Tibial nerve (tissue), 4 donors: ENCODE results near the gene NTF3. TPM values are rescaled to one million over a fixed set of nuclear protein-coding genes. Genes with fewer than 3 reads are reported as not detected.

Experiments used
- DNase-seq, 2 donors: peaks; one replicate each; pipeline ENCODE4 v3.0.0-alpha.2; 2019; ENCODE audit warnings: low spot score in 2 of 2
- H3K27ac ChIP-seq, 4 donors: fragments of 200-600 bp; sonication (generic) in 3 of 4; one replicate each; pipeline ENCODE4 v1.5.1; 2017 to 2019; ENCODE audit warnings: mild to moderate bottlenecking in 1 of 4
- H3K27me3 ChIP-seq, 2 donors: fragments of 200-600 bp; sonication (generic) in 1 of 2; one replicate each; pipeline versions ENCODE4 v1.5.1 to v1.6.0; 2017 to 2019
- H3K36me3 ChIP-seq, 3 donors: fragments of 200-600 bp; sonication (generic); one replicate each; pipeline ENCODE4 v1.5.1; 2018 to 2019
- H3K4me1 ChIP-seq, 4 donors: fragments of 200-600 bp; sonication (generic) in 3 of 4; one replicate each; pipeline ENCODE4 v1.5.1; 2017 to 2019
- H3K4me3 ChIP-seq, 4 donors: fragments of 200-600 bp; sonication (generic) in 3 of 4; one replicate each; pipeline ENCODE4 v1.5.1; 2017 to 2019; ENCODE audit warnings: mild to moderate bottlenecking in 1 of 4, moderate library complexity in 1 of 4
- H3K9me3 ChIP-seq, 4 donors: fragments of 200-600 bp; sonication (generic) in 3 of 4; one replicate each; pipeline ENCODE4 v1.5.1; 2017 to 2019
- EP300 ChIP-seq, 2 donors: sonication (generic); formaldehyde crosslinking; IDR thresholded peaks; one replicate each; pipeline ENCODE4 v1.6.1; 2017; ENCODE audit warnings: antibody characterized with exemption in 2 of 2, mild to moderate bottlenecking in 1 of 2
- POLR2A ChIP-seq, 2 donors: fragments of 450-650 bp; IDR thresholded peaks; one replicate each; pipeline ENCODE4 v1.6.1; 2017; ENCODE audit warnings: antibody characterized with exemption in 2 of 2, mild to moderate bottlenecking in 2 of 2, moderate library complexity in 2 of 2
- WGBS, 2 donors: methylation state at CpG; one replicate each; pipeline ENCODE4 v1.1.5; 2018; 5-methylcytosine and 5-hydroxymethylcytosine counted together
- total RNA-seq, 4 donors: library from RNA; depleted of rRNA; stranded (reverse); fragments of >200 nt; gene quantifications; one replicate each; pipeline ENCODE4 v1.1.0, GENCODE V29; 2016
- TF ChIP-seq, protein P1 (sequence below), 5 experiments: fragments of 200-600 bp in 3 of 5; fragments of 450-650 bp in 2 of 5; sonication (generic) in 3 of 5; IDR thresholded peaks; one replicate each; pipeline ENCODE4 v1.5.1; 2016 to 2019; ENCODE audit warnings: antibody characterized with exemption in 5 of 5, mild to moderate bottlenecking in 3 of 5, moderate library complexity in 2 of 5

NTF3 gene
- total RNA-seq, 4 donors from 2014 or later = 1.2 to 5.3 TPM; not detected in 2

GRCh38 chr12:5499566-5500330, 67.8 kb downstream of the NTF3 start:
- 82 to 91% methylated on average over 9 of the region's 9 CpGs for whole genome bisulfite sequencing, 2 donors

GRCh38 chr12:5500331-5500659, 68.4 kb downstream of the NTF3 start:
- Histone ChIP-seq H3K27me3 (no peaks in the 10 kb centered on the region), H3K4me3 (no peak overlapping the region), H3K36me3 (no peaks in the 10 kb centered on the region), H3K9me3 (no peaks in the 10 kb centered on the region), H3K4me1 (peaks cover 0 to 2% (median 0%) of the 10 kb centered on the region in 4 donors), H3K27ac (peak overlapping the region in 1 of 4 donors; percentile 59)
- 78 to 81% methylated on average over 7 of the region's 7 CpGs for WGBS, 2 donors
- no peak for TF ChIP-seq POLR2A (IDR thresholded peaks at IDR 0.05)
- TF ChIP-seq, protein P1, sequence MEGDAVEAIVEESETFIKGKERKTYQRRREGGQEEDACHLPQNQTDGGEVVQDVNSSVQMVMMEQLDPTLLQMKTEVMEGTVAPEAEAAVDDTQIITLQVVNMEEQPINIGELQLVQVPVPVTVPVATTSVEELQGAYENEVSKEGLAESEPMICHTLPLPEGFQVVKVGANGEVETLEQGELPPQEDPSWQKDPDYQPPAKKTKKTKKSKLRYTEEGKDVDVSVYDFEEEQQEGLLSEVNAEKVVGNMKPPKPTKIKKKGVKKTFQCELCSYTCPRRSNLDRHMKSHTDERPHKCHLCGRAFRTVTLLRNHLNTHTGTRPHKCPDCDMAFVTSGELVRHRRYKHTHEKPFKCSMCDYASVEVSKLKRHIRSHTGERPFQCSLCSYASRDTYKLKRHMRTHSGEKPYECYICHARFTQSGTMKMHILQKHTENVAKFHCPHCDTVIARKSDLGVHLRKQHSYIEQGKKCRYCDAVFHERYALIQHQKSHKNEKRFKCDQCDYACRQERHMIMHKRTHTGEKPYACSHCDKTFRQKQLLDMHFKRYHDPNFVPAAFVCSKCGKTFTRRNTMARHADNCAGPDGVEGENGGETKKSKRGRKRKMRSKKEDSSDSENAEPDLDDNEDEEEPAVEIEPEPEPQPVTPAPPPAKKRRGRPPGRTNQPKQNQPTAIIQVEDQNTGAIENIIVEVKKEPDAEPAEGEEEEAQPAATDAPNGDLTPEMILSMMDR (IDR thresholded peaks at IDR 0.05) = no peak
- no peak for TF ChIP-seq EP300 (IDR thresholded peaks at IDR 0.05)
- no peak for DNase-seq

More at GRCh38 chr12:5499566-5500330, 67.8 kb downstream of the NTF3 start:
- Histone ChIP-seq H3K9me3 (no peaks in the 10 kb centered on the region), H3K36me3 (no peaks in the 10 kb centered on the region), H3K27ac (peak overlapping the region in 1 of 4 donors; percentile 53), H3K4me1 (peaks cover 0 to 4% (median 0%) of the 10 kb centered on the region in 4 donors), H3K4me3 (no peak overlapping the region), H3K27me3 (no peaks in the 10 kb centered on the region)
- DNase-seq = no peak
- TF ChIP-seq POLR2A (IDR thresholded peaks at IDR 0.05) (no peak), EP300 (IDR thresholded peaks at IDR 0.05) (no peak)
- TF ChIP-seq, protein P1 (IDR thresholded peaks at IDR 0.05) = no peak

DNA sequence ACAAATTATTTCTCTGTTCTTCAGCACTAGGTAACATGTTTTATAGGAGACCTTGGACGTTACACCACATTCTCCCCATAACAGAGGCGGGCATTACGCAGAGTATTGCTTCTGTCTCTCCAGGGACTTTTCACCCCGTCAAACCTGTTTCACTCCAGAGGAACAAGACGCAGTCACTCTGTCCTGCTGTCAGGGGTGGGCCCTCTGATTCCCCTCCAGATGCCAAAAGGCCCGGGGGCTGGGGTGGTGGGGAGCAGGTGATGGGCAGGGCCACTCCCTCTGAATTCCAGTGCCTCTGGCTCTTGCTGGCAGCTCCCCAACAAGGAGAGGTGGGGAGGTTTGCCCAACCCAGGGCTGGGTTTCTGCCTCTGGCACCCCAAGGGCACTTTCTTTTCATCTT, 71.9 kb downstream of the NTF3 start:
- Histone ChIP-seq H3K9me3 (no peaks in the 10 kb centered on the region), H3K27ac (no peak overlapping the region), H3K4me1 (no peaks in the 10 kb centered on the region), H3K36me3 (no peaks in the 10 kb centered on the region), H3K27me3 (no peaks in the 10 kb centered on the region), H3K4me3 (no peak overlapping the region)
- WGBS, 2 donors = 63 to 76% methylated on average over 6 of the region's 6 CpGs
- TF ChIP-seq POLR2A (IDR thresholded peaks at IDR 0.05) (no peak), EP300 (IDR thresholded peaks at IDR 0.05) (no peak)
- TF ChIP-seq, protein P1 (IDR thresholded peaks at IDR 0.05) = no peak
- DNase-seq = no peak

DNA sequence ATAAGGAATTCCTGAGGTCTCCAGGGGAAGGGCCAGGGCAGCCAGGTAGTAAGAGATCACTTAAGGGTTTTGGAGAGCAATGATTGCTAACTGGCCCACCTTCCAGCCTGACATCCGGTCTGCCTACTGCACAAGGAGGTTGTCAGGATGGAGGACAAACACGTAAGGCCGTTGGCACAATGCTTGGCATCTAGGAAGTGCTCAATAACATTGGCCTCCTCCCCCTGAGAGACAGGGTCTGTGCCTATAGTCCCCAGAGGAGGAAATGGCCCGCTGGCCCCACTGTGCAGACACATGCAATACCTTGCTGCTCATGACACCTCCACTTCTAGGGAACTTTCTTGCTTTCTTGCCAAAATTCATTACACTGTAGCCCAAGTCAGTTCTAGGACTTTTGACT, 73.2 kb downstream of the NTF3 start:
- no peak for DNase-seq
- Histone ChIP-seq H3K27me3 (no peaks in the 10 kb centered on the region), H3K9me3 (no peaks in the 10 kb centered on the region), H3K4me1 (no peaks in the 10 kb centered on the region), H3K4me3 (no peak overlapping the region), H3K27ac (no peak overlapping the region), H3K36me3 (no peaks in the 10 kb centered on the region)
- TF ChIP-seq POLR2A (IDR thresholded peaks at IDR 0.05) (no peak), EP300 (IDR thresholded peaks at IDR 0.05) (no peak)
- TF ChIP-seq, protein P1 (IDR thresholded peaks at IDR 0.05) = no peak
- 89 to 93% methylated on average over 4 of the region's 4 CpGs for WGBS, 2 donors

DNA sequence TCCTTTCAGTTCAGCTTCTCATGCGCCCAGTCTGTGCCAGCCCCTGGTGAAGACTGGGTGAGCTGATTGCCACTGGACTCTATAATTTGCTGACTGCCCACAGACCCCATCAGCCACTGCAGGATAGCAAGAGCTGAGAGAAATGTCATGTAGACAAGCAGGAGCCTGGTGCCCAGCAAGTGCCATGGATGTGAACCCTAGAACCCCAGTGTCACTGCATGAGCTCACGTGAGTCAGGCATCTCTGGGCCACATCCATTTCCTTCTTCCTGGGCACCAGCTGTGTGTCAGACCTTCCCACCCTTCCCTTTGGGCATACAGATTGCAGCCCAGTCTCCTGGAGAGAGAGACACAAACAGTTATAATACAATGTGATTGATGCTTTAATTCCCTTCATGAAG, 73.8 kb downstream of the NTF3 start:
- TF ChIP-seq EP300 (IDR thresholded peaks at IDR 0.05) = no peak
- TF ChIP-seq, protein P1 (IDR thresholded peaks at IDR 0.05) = no peak
- TF ChIP-seq POLR2A (IDR thresholded peaks at IDR 0.05) = no peak
- Histone ChIP-seq H3K4me3 (no peak overlapping the region), H3K27me3 (no peaks in the 10 kb centered on the region), H3K9me3 (no peaks in the 10 kb centered on the region), H3K36me3 (no peaks in the 10 kb centered on the region), H3K4me1 (no peaks in the 10 kb centered on the region), H3K27ac (no peak overlapping the region)
- 82 to 86% methylated on average over 2 of the region's 2 CpGs for WGBS, 2 donors
- no peak for DNase-seq
